DND-41 (cell line): ENCODE measurements around the gene CPED1.

Experiments used
- ATAC-seq: fragments of 200-7000 bp; cut with Tn5 transposase; 3 replicates; pipeline ENCODE4 v1.9.1; 2021; ENCODE audit warnings: low read depth; ENCODE audit not compliant: insufficient read depth
- DNase-seq: peaks from one replicate; pipeline ENCODE4 v3.0.0-alpha.2; 2020
- H2AFZ ChIP-seq: 2 replicates; pipeline ENCODE4 v1.6.0; 2012; ENCODE audit warnings: low read depth, low read length
- H3K27ac ChIP-seq: 2 replicates; pipeline ENCODE4 v1.5.1; 2012; ENCODE audit warnings: low read length, inconsistent platforms
- H3K27me3 ChIP-seq: fragments of 200-600 bp; sonication (generic); 2 replicates; pipeline ENCODE4 v1.6.0; 2012; ENCODE audit warnings: low read length, mild to moderate bottlenecking, inconsistent platforms; ENCODE audit not compliant: insufficient read depth, poor library complexity
- H3K36me3 ChIP-seq: 2 replicates; pipeline ENCODE4 v1.5.1; 2012; ENCODE audit warnings: low read length, inconsistent platforms; ENCODE audit not compliant: insufficient read depth
- H3K4me1 ChIP-seq: 2 replicates; pipeline ENCODE4 v1.5.1; 2012; ENCODE audit warnings: mild to moderate bottlenecking, low read length; ENCODE audit not compliant: insufficient read depth
- H3K4me2 ChIP-seq: 2 replicates; pipeline ENCODE4 v1.6.0; 2012; ENCODE audit warnings: mild to moderate bottlenecking, moderate library complexity, low read length, inconsistent platforms; ENCODE audit not compliant: insufficient read depth
- H3K4me3 ChIP-seq, 2 experiments: fragments of 200-600 bp in 1 of 2; shearing (Covaris generic) in 1 of 2; 2 replicates each; pipeline ENCODE4 v1.5.1; 2012 to 2016; ENCODE audit warnings: inconsistent platforms in 2 of 2, low read length in 2 of 2, mild to moderate bottlenecking in 2 of 2, low read depth in 1 of 2, moderate library complexity in 1 of 2
- H3K79me2 ChIP-seq: 2 replicates; pipeline ENCODE4 v1.6.0; 2012; ENCODE audit warnings: low read length, inconsistent platforms; ENCODE audit not compliant: insufficient read depth
- H3K9ac ChIP-seq: 2 replicates; pipeline ENCODE4 v1.6.0; 2012; ENCODE audit warnings: low read depth, mild to moderate bottlenecking, inconsistent platforms, low read length, moderate library complexity
- H3K9me3 ChIP-seq: 2 replicates; pipeline ENCODE4 v1.5.1; 2012; ENCODE audit warnings: low read length, moderate library complexity, mild to moderate bottlenecking, inconsistent platforms; ENCODE audit not compliant: insufficient read depth, severe bottlenecking
- H4K20me1 ChIP-seq: 2 replicates; pipeline ENCODE4 v1.6.0; 2012; ENCODE audit warnings: low read length; ENCODE audit not compliant: insufficient read depth
- CTCF ChIP-seq: IDR thresholded peaks from 2 replicates; pipeline ENCODE4 v1.5.1; 2012; ENCODE audit warnings: borderline replicate concordance, low read length, moderate library complexity, mild to moderate bottlenecking; ENCODE audit not compliant: poor library complexity, severe bottlenecking; ENCODE audit errors: extremely low read depth
- EZH2 ChIP-seq: IDR thresholded peaks from 3 replicates; pipeline ENCODE4 v1.6.1; 2012; ENCODE audit warnings: borderline replicate concordance, low read depth, mild to moderate bottlenecking, moderate library complexity, low read length, inconsistent platforms; ENCODE audit not compliant: severe bottlenecking

CPED1 gene

GRCh38 chr7:121328508-121329190 lies 340.1 kb downstream of the CPED1 start, which contains the start of gene WNT16:
Gene WNT16 (plus strand): TSS chr7:121329000. CDS start chr7:121329293, 293 bp downstream.
- no peaks in the 10 kb centered on the region for H3K79me2 ChIP-seq
- ATAC-seq: no peak
- H3K9me3 ChIP-seq: no peaks in the 10 kb centered on the region
- no peak for DNase-seq
- no peaks in the 10 kb centered on the region for H3K36me3 ChIP-seq
- H2AFZ ChIP-seq: no peak within 1 kb of the TSS; the same call in 1 of the 2 replicates
- H3K9ac ChIP-seq: no peak within 1 kb of the TSS
- H3K27me3 ChIP-seq: no peaks in the 10 kb centered on the region
- H3K27ac ChIP-seq: no peak within 1 kb of the TSS
- H3K4me2 ChIP-seq: no peak within 1 kb of the TSS
- H3K4me1 ChIP-seq: no peaks in the 10 kb centered on the region
- H3K4me3 ChIP-seq: no peak within 1 kb of the TSS
- TF ChIP-seq CTCF (no peak), EZH2 (no peak)
- no peaks in the 10 kb centered on the region for H4K20me1 ChIP-seq

- ATAC-seq (no peak), DNase-seq (no peak)
- no peak for TF ChIP-seq CTCF
- no peak for TF ChIP-seq EZH2
- Histone ChIP-seq H3K27me3 (no peaks in the 10 kb centered on the region), H3K4me2 (no peak overlapping the region), H3K9me3 (no peaks in the 10 kb centered on the region), H2AFZ (no peak overlapping the region), H4K20me1 (no peaks in the 10 kb centered on the region), H3K4me3 (no peak overlapping the region), H3K27ac (no peak overlapping the region), H3K4me1 (no peaks in the 10 kb centered on the region), H3K36me3 (no peaks in the 10 kb centered on the region), H3K79me2 (no peaks in the 10 kb centered on the region), H3K9ac (no peak overlapping the region)
Measured at GRCh38 chr7:121329191-121330052, 340.9 kb downstream of the CPED1 start.

GRCh38 chr7:121330053-121330833 lies 341.7 kb downstream of the CPED1 start:
- no peak overlapping the region for H2AFZ ChIP-seq

More at GRCh38 chr7:121330053-121330833, 341.7 kb downstream of the CPED1 start:
- DNase-seq (no peak), ATAC-seq (no peak)
- H3K36me3 ChIP-seq: no peaks in the 10 kb centered on the region
- no peak overlapping the region for H3K27ac ChIP-seq
- H4K20me1 ChIP-seq: no peaks in the 10 kb centered on the region
- H3K4me1 ChIP-seq: no peaks in the 10 kb centered on the region
- H3K79me2 ChIP-seq: no peaks in the 10 kb centered on the region
- H3K9me3 ChIP-seq: no peaks in the 10 kb centered on the region
- no peak overlapping the region for H3K9ac ChIP-seq
- TF ChIP-seq EZH2 (no peak), CTCF (no peak)
- H3K4me2 ChIP-seq: no peak overlapping the region
- H3K27me3 ChIP-seq: no peaks in the 10 kb centered on the region
- no peak overlapping the region for H3K4me3 ChIP-seq
